Calu3 (cell line): ENCODE measurements around the gene CPNE5. TPM values are rescaled to one million over a fixed set of nuclear protein-coding genes. Genes with fewer than 3 reads are reported as not detected.

Experiments
- BruUV-seq: library from RNA; stranded (reverse); fragments of 400-500 nt; replicated peaks from 2 replicates; lab custom pipeline; 2021; lab: Mats Ljungman, UMichigan
- CTCF ChIA-PET: fragments of 300-600 bp; sonication (Branson Sonifier 250); formaldehyde crosslinking; loops from one replicate; lab custom pipeline; 2022; ENCODE audit warnings: antibody characterized with exemption; lab: Charles Lee
- DNase-seq: peaks from one replicate; pipeline ENCODE4 v3.0.0; 2022
- H3K27ac Mint-ChIP-seq: one replicate; pipeline ENCODE4 v1.8.0; 2022; ENCODE audit warnings: mixed read lengths; ENCODE audit not compliant: unreplicated experiment
- H3K27me3 Mint-ChIP-seq: one replicate; pipeline ENCODE4 v1.8.0; 2022; ENCODE audit warnings: mixed read lengths; ENCODE audit not compliant: unreplicated experiment
- H3K36me3 Mint-ChIP-seq: one replicate; pipeline ENCODE4 v1.8.0; 2022; ENCODE audit warnings: mild to moderate bottlenecking, moderate library complexity, mixed read lengths; ENCODE audit not compliant: insufficient read depth, unreplicated experiment
- H3K4me1 Mint-ChIP-seq: one replicate; pipeline ENCODE4 v1.8.0; 2022; ENCODE audit warnings: mild to moderate bottlenecking, low read depth, mixed read lengths; ENCODE audit not compliant: unreplicated experiment
- H3K4me3 Mint-ChIP-seq: one replicate; pipeline ENCODE4 v1.8.0; 2022; ENCODE audit warnings: mild to moderate bottlenecking, low read depth, moderate library complexity, mixed read lengths; ENCODE audit not compliant: unreplicated experiment
- H3K9me3 Mint-ChIP-seq: one replicate; pipeline ENCODE4 v1.8.0; 2022; ENCODE audit warnings: low read depth, mixed read lengths; ENCODE audit not compliant: unreplicated experiment
- intact Hi-C: fragments of 100-400 bp; cut with micrococcal nuclease; formaldehyde crosslinking; loops from one replicate; pipeline ENCODE4 v1.10.0; 2022; ENCODE audit not compliant: unreplicated experiment
- total RNA-seq: library from RNA; stranded (reverse); gene quantifications from 2 replicates; pipeline ENCODE4 v1.2.3, GENCODE V29; 2022
- TF ChIP-seq, protein P1 (sequence below): fragments of 200-600 bp; IDR thresholded peaks from one replicate; pipeline ENCODE4 v1.8.0; 2022; ENCODE audit warnings: antibody characterized with exemption; ENCODE audit not compliant: unreplicated experiment

The CPNE5 gene
- total RNA-seq, 1 experiment from 2014 or later = not detected

DNA sequence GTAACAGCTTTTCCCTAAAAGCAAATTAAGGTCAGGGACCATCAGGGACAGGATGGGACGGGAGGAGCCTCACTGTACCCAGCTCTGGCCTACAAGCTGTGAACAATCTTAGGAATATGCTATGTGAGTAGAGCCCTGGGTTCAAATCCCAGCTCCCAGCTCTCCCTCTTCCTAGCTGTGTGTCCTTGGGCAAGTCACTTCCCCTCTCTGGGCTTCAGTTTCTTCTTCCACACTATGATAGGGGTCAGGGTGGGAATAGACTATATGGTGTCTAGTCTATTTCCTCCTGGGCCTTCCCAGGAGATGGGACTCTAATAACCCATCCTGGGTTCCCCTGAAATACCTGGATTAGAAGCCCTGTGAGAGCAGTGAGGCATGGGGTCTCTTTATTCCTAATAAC is 41.6 kb downstream of the CPNE5 start:
- Mint-ChIP-seq H3K4me1 (no peaks in the 10 kb centered on the region), H3K27ac (no peak overlapping the region), H3K27me3 (peaks cover 61% of the 10 kb centered on the region), H3K36me3 (no peaks in the 10 kb centered on the region), H3K9me3 (no peaks in the 10 kb centered on the region), H3K4me3 (no peak overlapping the region)
- intact Hi-C loops = no loop called here
- BruUV-seq = no TSS peak
- TF ChIP-seq, protein P1, sequence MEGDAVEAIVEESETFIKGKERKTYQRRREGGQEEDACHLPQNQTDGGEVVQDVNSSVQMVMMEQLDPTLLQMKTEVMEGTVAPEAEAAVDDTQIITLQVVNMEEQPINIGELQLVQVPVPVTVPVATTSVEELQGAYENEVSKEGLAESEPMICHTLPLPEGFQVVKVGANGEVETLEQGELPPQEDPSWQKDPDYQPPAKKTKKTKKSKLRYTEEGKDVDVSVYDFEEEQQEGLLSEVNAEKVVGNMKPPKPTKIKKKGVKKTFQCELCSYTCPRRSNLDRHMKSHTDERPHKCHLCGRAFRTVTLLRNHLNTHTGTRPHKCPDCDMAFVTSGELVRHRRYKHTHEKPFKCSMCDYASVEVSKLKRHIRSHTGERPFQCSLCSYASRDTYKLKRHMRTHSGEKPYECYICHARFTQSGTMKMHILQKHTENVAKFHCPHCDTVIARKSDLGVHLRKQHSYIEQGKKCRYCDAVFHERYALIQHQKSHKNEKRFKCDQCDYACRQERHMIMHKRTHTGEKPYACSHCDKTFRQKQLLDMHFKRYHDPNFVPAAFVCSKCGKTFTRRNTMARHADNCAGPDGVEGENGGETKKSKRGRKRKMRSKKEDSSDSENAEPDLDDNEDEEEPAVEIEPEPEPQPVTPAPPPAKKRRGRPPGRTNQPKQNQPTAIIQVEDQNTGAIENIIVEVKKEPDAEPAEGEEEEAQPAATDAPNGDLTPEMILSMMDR = no peak
- CTCF ChIA-PET = no interaction called here
- DNase-seq = no peak

DNA sequence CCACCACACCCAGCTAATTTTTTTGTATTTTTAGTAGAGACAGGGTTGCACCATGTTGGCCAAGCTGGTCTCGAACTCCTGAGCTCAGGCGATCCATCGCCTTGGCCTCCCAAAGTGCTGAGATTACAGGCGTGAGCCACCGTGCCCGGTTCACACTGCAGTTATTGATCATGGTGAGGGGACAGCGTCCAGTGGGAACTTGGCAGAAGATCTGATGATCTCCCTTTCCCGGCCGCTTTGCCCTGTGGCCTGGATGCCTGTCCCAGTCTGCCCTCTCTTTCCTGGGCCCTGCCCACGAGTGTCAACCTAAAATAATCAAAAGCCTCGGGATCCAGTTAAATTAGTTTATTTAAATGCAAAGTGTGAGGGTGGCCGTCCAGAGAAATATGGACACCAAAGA is 42.2 kb downstream of the CPNE5 start:
- no peak overlapping the region for H3K4me3 Mint-ChIP-seq
- no peak for DNase-seq
- no peak overlapping the region for H3K27ac Mint-ChIP-seq

DNA sequence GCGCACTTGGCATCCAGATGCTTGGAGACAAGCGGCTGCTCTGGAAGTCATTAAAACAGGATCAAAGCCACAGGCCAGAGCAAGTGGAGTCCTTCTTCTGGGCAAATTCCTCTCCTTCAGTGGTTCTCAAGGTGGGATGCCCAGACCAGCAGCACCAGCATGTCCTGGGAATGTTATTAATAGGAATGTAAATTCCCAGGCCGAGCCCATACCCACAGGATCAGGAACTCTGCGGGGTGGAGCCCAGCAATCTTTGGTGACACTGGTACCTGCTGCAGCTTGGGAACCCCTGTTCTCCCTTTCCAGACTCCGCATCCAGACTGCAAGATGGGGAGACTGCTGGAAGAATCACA is 44.6 kb downstream of the CPNE5 start:
- Mint-ChIP-seq H3K4me3 (no peak overlapping the region), H3K4me1 (no peaks in the 10 kb centered on the region), H3K27me3 (peaks cover 74% of the 10 kb centered on the region), H3K36me3 (no peaks in the 10 kb centered on the region), H3K27ac (no peak overlapping the region), H3K9me3 (no peaks in the 10 kb centered on the region)
- no peak for DNase-seq
- intact Hi-C loops = no loop called here
- BruUV-seq = no TSS peak
- CTCF ChIA-PET = no interaction called here
- TF ChIP-seq, protein P1 = no peak

More for the DNA sequence above, 42.2 kb downstream of the CPNE5 start:
- peaks cover 66% of the 10 kb centered on the region for H3K27me3 Mint-ChIP-seq
- intact Hi-C loops = no loop called here
- TF ChIP-seq, protein P1 = no peak
- H3K36me3 Mint-ChIP-seq = no peaks in the 10 kb centered on the region
- no TSS peak for BruUV-seq
- H3K9me3 Mint-ChIP-seq = no peaks in the 10 kb centered on the region
- CTCF ChIA-PET = interaction anchor here (0.6 to 0.7 kb wide), 2 partner anchors 9 to 38 kb away, joined by 3 read pairs; no protein-coding TSS in a partner anchor
- no peaks in the 10 kb centered on the region for H3K4me1 Mint-ChIP-seq

DNA sequence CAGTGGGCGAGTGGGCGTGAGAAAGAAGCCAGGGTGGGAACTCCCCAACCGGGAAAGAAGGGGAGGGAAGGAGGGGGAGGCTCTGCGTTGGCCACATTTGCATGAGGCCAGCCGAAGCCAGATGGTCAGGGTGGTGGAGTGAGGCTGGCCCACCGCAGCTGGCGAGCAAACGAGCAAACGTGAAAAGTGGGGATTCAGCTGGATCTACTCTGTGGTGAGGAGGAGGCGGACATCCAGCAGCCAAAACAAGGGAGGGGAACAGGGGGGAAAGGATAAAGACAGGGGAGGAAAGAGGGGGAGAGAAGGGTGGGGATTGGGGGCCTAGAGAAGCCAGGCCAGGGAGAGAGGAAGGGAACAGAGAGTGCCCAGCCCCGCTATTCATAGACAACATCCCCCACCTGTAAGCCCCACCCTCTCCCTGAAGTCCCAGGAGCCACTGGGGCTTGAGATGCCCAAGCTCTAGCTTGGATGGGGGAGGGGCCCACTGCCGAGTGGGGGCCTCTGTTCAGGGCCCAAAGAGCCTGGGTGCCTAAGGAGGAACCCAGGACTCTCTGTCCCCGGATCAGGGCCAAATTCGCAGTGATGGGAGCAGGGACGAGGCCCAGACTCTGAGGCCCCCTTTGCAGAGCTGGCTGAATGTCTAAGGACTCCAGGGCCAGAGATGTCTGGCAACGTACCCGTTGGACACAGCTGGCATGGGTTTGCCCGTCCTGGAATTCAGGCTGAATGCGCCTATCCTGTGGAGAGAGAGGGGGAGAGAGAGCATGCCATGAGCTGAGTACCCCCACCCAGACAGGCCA is 45.1 kb downstream of the CPNE5 start:
- H3K4me3 Mint-ChIP-seq = no peak overlapping the region
- H3K27ac Mint-ChIP-seq = no peak overlapping the region
- TF ChIP-seq, protein P1 = no peak
- CTCF ChIA-PET = no interaction called here
- DNase-seq = no peak
- H3K4me1 Mint-ChIP-seq = peaks cover 4% of the 10 kb centered on the region
- BruUV-seq = no TSS peak
- intact Hi-C loops = no loop called here
- peaks cover 74% of the 10 kb centered on the region for H3K27me3 Mint-ChIP-seq
- H3K36me3 Mint-ChIP-seq = no peaks in the 10 kb centered on the region
- no peaks in the 10 kb centered on the region for H3K9me3 Mint-ChIP-seq
